ENCODE measurements around the gene CAMTA2. TPM values are rescaled to one million over a fixed set of nuclear protein-coding genes. Genes with fewer than 3 reads are reported as not detected.

Gene CAMTA2
- total RNA-seq, 1 donor from 2014 or later = 0.34 TPM

DNA sequence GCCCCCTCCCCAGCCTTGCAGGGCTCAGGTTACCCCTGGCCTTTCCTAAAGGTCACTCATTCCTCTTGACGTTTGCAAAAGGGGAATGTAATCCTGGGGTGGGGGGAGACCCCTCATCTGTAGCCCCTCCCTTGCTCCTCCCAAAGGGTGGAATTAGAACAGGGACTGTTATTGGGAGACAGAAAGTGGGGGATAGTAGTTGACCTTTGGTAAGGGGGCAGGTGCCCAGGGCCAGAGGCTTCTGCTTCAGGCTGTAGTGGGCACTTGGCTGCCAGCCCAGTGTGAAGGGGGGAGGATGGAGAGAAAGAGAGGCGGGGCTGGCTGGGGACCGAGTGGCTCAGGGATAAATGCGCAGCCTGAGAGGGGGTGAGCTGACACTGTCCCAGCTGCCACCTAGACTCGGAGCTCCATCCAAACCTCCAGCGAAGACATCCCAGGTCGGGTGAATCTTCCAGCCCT lies 36.7 kb downstream of the CAMTA2 start, which contains the start of gene ENO3:
Gene ENO3 (plus strand): TSS at position 374 of the 459 bp plus-strand sequence. CDS start 711 bp downstream, outside the sequence.
- no peaks in the 10 kb centered on the region for H3K9me3 ChIP-seq (ENCODE audit: low read depth)
- H3K4me1 ChIP-seq = peaks cover 22% of the 10 kb centered on the region
- peak; percentile 78 for DNase-seq (ENCODE audit: low spot score)
- Mint-ChIP-seq H3K4me1 (peaks cover 38% of the 10 kb centered on the region), H3K4me3 (peak within 1 kb of the TSS; percentile 85), H3K36me3 (peaks cover 9% of the 10 kb centered on the region), H3K9me3 (no peaks in the 10 kb centered on the region), H3K27ac (peak within 1 kb of the TSS; percentile 96), H3K27me3 (ENCODE audit: insufficient read depth, low read depth) (peaks cover 11% of the 10 kb centered on the region)
- no peaks in the 10 kb centered on the region for H3K36me3 ChIP-seq
- no peak within 1 kb of the TSS for H3K9ac ChIP-seq
- peaks cover 21% of the 10 kb centered on the region for H4K20me1 ChIP-seq (ENCODE audit: low read depth)
- H2AFZ ChIP-seq (replicated peaks) = no peak within 1 kb of the TSS
- TF ChIP-seq EZH2phosphoT487 (IDR thresholded peaks at IDR 0.05) (no peak), EZH2 (IDR thresholded peaks at IDR 0.05) (no peak)
- TF ChIP-seq, protein P1, sequence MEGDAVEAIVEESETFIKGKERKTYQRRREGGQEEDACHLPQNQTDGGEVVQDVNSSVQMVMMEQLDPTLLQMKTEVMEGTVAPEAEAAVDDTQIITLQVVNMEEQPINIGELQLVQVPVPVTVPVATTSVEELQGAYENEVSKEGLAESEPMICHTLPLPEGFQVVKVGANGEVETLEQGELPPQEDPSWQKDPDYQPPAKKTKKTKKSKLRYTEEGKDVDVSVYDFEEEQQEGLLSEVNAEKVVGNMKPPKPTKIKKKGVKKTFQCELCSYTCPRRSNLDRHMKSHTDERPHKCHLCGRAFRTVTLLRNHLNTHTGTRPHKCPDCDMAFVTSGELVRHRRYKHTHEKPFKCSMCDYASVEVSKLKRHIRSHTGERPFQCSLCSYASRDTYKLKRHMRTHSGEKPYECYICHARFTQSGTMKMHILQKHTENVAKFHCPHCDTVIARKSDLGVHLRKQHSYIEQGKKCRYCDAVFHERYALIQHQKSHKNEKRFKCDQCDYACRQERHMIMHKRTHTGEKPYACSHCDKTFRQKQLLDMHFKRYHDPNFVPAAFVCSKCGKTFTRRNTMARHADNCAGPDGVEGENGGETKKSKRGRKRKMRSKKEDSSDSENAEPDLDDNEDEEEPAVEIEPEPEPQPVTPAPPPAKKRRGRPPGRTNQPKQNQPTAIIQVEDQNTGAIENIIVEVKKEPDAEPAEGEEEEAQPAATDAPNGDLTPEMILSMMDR (IDR thresholded peaks at IDR 0.05) = no peak
- peak within 1 kb of the TSS; percentile 87 for H3K4me2 ChIP-seq
- peak within 1 kb of the TSS; percentile 85 for H3K27ac ChIP-seq
- peaks cover 62% of the 10 kb centered on the region for H3F3A ChIP-seq (ENCODE audit: low read depth)
- H3K79me2 ChIP-seq (ENCODE audit: low read depth) = peaks cover 32% of the 10 kb centered on the region
- peak within 1 kb of the TSS; percentile 77 for H3K4me3 ChIP-seq
- H3K27me3 ChIP-seq = no peaks in the 10 kb centered on the region

DNA sequence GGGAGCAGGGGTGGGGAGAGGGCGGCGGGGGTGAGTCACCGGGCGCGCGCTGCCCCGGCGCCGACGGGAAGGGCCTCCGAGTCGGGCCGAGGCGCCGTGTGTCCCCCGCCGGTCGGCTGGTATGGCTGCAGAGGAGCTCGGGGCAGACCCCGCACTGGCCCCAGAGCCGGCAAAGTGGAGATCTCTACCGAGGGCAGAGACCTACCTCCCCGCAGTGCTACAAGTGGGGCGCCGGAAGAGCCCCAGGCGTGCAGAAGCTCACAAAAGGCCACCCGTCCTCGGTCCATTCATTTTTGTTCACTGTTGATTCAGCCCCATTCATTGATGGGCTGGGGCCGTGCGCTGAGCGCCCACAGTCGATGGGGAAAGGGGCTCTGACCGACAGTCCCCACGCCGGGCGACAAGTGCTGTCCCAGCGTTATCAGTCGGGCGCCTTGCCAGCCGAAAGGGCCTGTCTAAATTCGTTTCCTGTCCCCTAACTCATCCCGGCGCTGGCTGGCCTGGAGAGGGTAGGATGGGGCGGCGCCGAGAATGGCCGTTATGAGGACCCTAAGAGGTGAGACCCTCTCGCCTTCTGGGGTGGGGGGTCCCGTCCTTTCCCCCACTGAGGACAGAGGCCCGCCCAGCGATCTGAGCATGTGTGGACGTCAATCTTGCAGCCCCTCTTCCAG lies 37.3 kb downstream of the CAMTA2 start:
- Histone ChIP-seq H3K27ac (peak overlapping the region; percentile 85), H2AFZ (replicated peaks) (no peak overlapping the region), H3K4me3 (peak overlapping the region; percentile 77), H4K20me1 (ENCODE audit: low read depth) (peaks cover 26% of the 10 kb centered on the region), H3K79me2 (ENCODE audit: low read depth) (peaks cover 38% of the 10 kb centered on the region), H3K9ac (no peak overlapping the region), H3F3A (ENCODE audit: low read depth) (peaks cover 67% of the 10 kb centered on the region), H3K36me3 (no peaks in the 10 kb centered on the region), H3K27me3 (no peaks in the 10 kb centered on the region), H3K4me2 (peak overlapping the region; percentile 87), H3K4me1 (peaks cover 22% of the 10 kb centered on the region), H3K9me3 (ENCODE audit: low read depth) (no peaks in the 10 kb centered on the region)
- peak overlapping the region; percentile 85 for H3K4me3 Mint-ChIP-seq
- TF ChIP-seq EZH2phosphoT487 (IDR thresholded peaks at IDR 0.05) = no peak
- TF ChIP-seq, protein P1 (IDR thresholded peaks at IDR 0.05) = no peak
- TF ChIP-seq EZH2 (IDR thresholded peaks at IDR 0.05) = no peak
- H3K27ac Mint-ChIP-seq = peak overlapping the region; percentile 96
- H3K27me3 Mint-ChIP-seq (ENCODE audit: insufficient read depth, low read depth) = peaks cover 11% of the 10 kb centered on the region
- peak; percentile 72 for DNase-seq (ENCODE audit: low spot score)
- H3K36me3 Mint-ChIP-seq = peaks cover 15% of the 10 kb centered on the region
- no peaks in the 10 kb centered on the region for H3K9me3 Mint-ChIP-seq
- H3K4me1 Mint-ChIP-seq = peaks cover 43% of the 10 kb centered on the region

DNA sequence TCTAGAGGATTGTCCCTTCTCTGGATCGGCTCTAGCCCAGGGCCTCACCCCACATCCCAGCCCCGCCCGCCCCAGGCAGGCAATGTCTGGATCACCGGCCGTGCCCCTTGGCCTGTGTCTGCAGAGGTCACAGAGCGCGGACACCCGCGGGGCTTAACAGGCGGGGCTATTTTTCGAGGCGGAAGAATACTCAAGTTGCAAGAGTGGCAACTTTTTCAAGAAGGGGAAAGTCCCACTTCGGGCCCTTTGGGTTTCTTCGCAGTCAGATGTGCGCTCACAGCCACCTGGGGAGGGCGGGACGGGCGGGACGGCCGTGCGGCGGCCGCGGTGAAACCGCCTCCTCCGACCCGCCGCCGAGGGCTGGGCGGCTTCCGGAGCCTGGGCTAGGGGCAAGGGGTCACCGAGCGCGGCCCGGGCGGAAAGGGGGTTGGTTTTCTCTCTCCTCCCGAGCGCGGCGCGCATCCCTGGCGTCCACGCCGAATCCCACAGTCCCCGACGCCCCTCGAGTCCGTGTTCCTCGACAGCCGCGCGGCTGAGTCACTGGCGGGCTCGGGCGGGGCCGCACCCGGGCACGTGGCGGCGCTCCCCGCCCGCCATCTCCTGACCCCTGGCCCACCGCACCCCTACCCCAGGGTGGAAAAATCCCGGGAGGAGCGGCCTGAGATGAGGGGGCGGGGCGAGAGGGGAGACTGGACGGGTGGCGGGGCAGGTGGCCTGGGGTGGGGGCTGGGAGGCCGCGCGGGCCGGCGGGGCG lies 38.0 kb downstream of the CAMTA2 start:
- no peak overlapping the region for H3K9ac ChIP-seq
- H3K9me3 ChIP-seq (ENCODE audit: low read depth) = no peaks in the 10 kb centered on the region
- H3K27me3 Mint-ChIP-seq (ENCODE audit: insufficient read depth, low read depth) = peaks cover 12% of the 10 kb centered on the region
- H2AFZ ChIP-seq (replicated peaks) = no peak overlapping the region
- peaks cover 22% of the 10 kb centered on the region for H3K4me1 ChIP-seq
- H3K36me3 Mint-ChIP-seq = peaks cover 16% of the 10 kb centered on the region
- peak overlapping the region; percentile 87 for H3K4me2 ChIP-seq
- H3K27ac ChIP-seq = peak overlapping the region; percentile 85
- no peaks in the 10 kb centered on the region for H3K9me3 Mint-ChIP-seq
- H3K36me3 ChIP-seq = no peaks in the 10 kb centered on the region
- H3F3A ChIP-seq (ENCODE audit: low read depth) = peaks cover 75% of the 10 kb centered on the region
- peaks cover 33% of the 10 kb centered on the region for H4K20me1 ChIP-seq (ENCODE audit: low read depth)
- peak overlapping the region; percentile 77 for H3K4me3 ChIP-seq
- H3K27me3 ChIP-seq = no peaks in the 10 kb centered on the region
- DNase-seq (ENCODE audit: low spot score) = peak; percentile 88
- H3K27ac Mint-ChIP-seq = peak overlapping the region; percentile 72
- peaks cover 46% of the 10 kb centered on the region for H3K4me1 Mint-ChIP-seq
- TF ChIP-seq EZH2 (IDR thresholded peaks at IDR 0.05) (no peak), EZH2phosphoT487 (IDR thresholded peaks at IDR 0.05) (no peak)
- TF ChIP-seq, protein P1 (IDR thresholded peaks at IDR 0.05) = no peak
- H3K4me3 Mint-ChIP-seq = peak overlapping the region; percentile 93
- H3K79me2 ChIP-seq (ENCODE audit: low read depth) = peaks cover 45% of the 10 kb centered on the region

Measured in neural progenitor cell (in vitro differentiated cells).